ENCODE data around the gene G6PC1. TPM values are rescaled to one million over a fixed set of nuclear protein-coding genes. Genes with fewer than 3 reads are reported as not detected.
"Not testable (repeated sequence)": the region's sequence is repeated elsewhere in the genome, so short reads cannot be mapped to it uniquely, and the experiment has no call there.

Gene G6PC1
- total RNA-seq, 1 experiment from 2014 or later = not detected

DNA sequence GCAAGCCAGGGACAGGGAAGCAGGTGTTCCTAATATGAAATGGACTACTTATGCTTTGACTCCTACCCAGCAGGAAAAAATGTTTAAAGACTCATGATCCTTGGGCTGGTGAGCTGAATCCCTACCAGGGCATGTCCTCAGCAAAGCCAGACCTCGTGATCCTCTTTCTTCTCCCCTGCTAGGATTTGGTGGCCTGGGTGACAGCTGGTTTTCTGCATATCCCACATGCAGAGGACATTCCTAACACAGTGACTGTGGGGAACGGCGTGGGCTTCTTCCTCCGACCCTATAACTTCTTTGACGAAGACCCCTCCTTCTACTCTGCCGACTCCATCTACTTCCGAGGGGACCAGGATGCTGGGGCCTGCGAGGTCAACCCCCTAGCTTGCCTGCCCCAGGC lies 44.5 kb upstream of the G6PC1 start:
- H3K36me3 Mint-ChIP-seq; DNase-seq (ENCODE audit: low spot score); H3K9me3 Mint-ChIP-seq; ATAC-seq; H3K4me3 Mint-ChIP-seq; H3K27me3 Mint-ChIP-seq (ENCODE audit: low read depth); H3K27ac Mint-ChIP-seq; POLR2A ChIA-PET; H3K4me1 Mint-ChIP-seq: not testable (repeated sequence)
- CTCF ChIA-PET = interaction anchor here (1.2 kb wide), 1 partner anchor 23 kb away, joined by 3 read pairs; no protein-coding TSS in a partner anchor

DNA sequence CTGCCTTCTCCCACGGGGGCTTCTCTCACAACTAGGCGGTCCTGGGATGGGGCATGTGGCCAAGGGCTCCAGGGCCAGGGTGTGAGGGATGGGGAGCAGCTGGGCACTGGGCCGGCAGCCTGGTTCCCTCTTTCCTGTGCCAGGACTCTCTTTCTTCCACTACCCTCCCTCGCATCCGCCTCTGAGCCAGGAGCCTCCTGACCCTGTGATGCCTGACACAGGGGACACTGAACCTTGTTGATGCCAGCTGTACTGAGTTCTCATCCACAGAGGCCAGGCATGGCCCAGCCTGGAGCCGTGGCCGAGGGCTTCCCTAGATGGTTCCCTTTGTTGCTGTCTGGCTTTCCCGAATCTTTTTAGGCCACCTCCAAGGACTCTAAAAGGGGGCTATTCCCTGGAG lies 44.1 kb upstream of the G6PC1 start:
- not testable (repeated sequence) for ATAC-seq; DNase-seq (ENCODE audit: low spot score)
- CTCF ChIA-PET = interaction anchor here (1.2 to 1.3 kb wide), 3 partner anchors 13 to 73 kb away, joined by 3 to 4 read pairs (median 3); no protein-coding TSS in a partner anchor

DNA sequence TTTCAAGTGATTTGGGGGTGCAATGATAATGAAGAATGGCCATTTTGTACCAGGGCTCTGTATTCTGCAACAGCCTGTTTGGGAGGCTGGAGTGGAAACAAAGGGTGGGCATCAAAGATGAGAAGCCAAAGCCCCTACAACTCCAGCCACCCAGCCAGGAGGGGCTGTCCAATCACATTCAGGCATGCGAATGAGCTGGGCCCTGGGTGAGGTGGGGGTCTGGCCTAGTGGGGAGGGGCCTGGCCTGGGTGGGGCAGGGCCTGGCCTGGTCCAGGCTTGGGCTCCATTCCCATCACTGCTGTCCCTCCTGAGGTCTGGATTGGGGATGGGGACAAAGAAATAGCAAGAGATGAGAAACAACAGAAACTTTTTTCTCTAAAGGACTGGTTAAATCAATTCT lies 43.2 kb upstream of the G6PC1 start:
- H3K4me1 Mint-ChIP-seq = no peaks in the 10 kb centered on the region
- no peaks in the 10 kb centered on the region for H3K36me3 Mint-ChIP-seq
- no peaks in the 10 kb centered on the region; the same call in 1 of the 2 replicates for H3K27me3 Mint-ChIP-seq (ENCODE audit: low read depth)
- POLR2A ChIA-PET = no interaction called here
- CTCF ChIA-PET = interaction anchor here (1.1 to 1.3 kb wide), 3 partner anchors 14 to 141 kb away, joined by 3 to 4 read pairs (median 3); partner anchors contain the start of gene RPL27
- no peak overlapping the region for H3K27ac Mint-ChIP-seq
- H3K9me3 Mint-ChIP-seq = no peaks in the 10 kb centered on the region
- no peak overlapping the region for H3K4me3 Mint-ChIP-seq
- DNase-seq (ENCODE audit: low spot score) (no peak), ATAC-seq (peak; percentile 81)
- TF ChIP-seq NR3C1 (CRISPR knock-in tag; conservative IDR thresholded peaks at IDR 0.05; ENCODE audit: low read depth) (no peak), FOXP1 (CRISPR knock-in tag; IDR thresholded peaks at IDR 0.05; ENCODE audit: borderline replicate concordance) (no peak), MXD4 (CRISPR knock-in tag; IDR thresholded peaks at IDR 0.05; ENCODE audit: borderline replicate concordance) (no peak), PRRX2 (CRISPR knock-in tag; IDR thresholded peaks at IDR 0.05) (no peak), CREM (CRISPR knock-in tag; IDR thresholded peaks at IDR 0.05) (no peak)
- TF ChIP-seq, protein P1, sequence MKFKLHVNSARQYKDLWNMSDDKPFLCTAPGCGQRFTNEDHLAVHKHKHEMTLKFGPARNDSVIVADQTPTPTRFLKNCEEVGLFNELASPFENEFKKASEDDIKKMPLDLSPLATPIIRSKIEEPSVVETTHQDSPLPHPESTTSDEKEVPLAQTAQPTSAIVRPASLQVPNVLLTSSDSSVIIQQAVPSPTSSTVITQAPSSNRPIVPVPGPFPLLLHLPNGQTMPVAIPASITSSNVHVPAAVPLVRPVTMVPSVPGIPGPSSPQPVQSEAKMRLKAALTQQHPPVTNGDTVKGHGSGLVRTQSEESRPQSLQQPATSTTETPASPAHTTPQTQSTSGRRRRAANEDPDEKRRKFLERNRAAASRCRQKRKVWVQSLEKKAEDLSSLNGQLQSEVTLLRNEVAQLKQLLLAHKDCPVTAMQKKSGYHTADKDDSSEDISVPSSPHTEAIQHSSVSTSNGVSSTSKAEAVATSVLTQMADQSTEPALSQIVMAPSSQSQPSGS (CRISPR knock-in tag; IDR thresholded peaks at IDR 0.05; ENCODE audit: borderline replicate concordance, low read depth) = no peak
- TF ChIP-seq, protein P2, sequence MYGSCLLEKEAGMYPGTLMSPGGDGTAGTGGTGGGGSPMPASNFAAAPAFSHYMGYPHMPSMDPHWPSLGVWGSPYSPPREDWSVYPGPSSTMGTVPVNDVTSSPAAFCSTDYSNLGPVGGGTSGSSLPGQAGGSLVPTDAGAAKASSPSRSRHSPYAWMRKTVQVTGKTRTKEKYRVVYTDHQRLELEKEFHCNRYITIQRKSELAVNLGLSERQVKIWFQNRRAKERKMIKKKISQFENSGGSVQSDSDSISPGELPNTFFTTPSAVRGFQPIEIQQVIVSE (CRISPR knock-in tag; IDR thresholded peaks at IDR 0.05; ENCODE audit: borderline replicate concordance) = no peak
- TF ChIP-seq, protein P3, sequence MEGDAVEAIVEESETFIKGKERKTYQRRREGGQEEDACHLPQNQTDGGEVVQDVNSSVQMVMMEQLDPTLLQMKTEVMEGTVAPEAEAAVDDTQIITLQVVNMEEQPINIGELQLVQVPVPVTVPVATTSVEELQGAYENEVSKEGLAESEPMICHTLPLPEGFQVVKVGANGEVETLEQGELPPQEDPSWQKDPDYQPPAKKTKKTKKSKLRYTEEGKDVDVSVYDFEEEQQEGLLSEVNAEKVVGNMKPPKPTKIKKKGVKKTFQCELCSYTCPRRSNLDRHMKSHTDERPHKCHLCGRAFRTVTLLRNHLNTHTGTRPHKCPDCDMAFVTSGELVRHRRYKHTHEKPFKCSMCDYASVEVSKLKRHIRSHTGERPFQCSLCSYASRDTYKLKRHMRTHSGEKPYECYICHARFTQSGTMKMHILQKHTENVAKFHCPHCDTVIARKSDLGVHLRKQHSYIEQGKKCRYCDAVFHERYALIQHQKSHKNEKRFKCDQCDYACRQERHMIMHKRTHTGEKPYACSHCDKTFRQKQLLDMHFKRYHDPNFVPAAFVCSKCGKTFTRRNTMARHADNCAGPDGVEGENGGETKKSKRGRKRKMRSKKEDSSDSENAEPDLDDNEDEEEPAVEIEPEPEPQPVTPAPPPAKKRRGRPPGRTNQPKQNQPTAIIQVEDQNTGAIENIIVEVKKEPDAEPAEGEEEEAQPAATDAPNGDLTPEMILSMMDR (IDR thresholded peaks at IDR 0.05) = no peak
- TF ChIP-seq, protein P4, sequence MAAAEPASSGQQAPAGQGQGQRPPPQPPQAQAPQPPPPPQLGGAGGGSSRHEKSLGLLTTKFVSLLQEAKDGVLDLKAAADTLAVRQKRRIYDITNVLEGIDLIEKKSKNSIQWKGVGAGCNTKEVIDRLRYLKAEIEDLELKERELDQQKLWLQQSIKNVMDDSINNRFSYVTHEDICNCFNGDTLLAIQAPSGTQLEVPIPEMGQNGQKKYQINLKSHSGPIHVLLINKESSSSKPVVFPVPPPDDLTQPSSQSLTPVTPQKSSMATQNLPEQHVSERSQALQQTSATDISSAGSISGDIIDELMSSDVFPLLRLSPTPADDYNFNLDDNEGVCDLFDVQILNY (CRISPR knock-in tag; IDR thresholded peaks at IDR 0.05) = no peak
- TF ChIP-seq, protein P5, sequence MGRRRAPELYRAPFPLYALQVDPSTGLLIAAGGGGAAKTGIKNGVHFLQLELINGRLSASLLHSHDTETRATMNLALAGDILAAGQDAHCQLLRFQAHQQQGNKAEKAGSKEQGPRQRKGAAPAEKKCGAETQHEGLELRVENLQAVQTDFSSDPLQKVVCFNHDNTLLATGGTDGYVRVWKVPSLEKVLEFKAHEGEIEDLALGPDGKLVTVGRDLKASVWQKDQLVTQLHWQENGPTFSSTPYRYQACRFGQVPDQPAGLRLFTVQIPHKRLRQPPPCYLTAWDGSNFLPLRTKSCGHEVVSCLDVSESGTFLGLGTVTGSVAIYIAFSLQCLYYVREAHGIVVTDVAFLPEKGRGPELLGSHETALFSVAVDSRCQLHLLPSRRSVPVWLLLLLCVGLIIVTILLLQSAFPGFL (CRISPR knock-in tag; IDR thresholded peaks at IDR 0.05; ENCODE audit: borderline replicate concordance) = no peak

More for the DNA sequence above, 44.1 kb upstream of the G6PC1 start:
- H3K27me3 Mint-ChIP-seq (ENCODE audit: low read depth); H3K4me1 Mint-ChIP-seq; POLR2A ChIA-PET; H3K9me3 Mint-ChIP-seq; H3K4me3 Mint-ChIP-seq; H3K27ac Mint-ChIP-seq; H3K36me3 Mint-ChIP-seq: not testable (repeated sequence)

DNA sequence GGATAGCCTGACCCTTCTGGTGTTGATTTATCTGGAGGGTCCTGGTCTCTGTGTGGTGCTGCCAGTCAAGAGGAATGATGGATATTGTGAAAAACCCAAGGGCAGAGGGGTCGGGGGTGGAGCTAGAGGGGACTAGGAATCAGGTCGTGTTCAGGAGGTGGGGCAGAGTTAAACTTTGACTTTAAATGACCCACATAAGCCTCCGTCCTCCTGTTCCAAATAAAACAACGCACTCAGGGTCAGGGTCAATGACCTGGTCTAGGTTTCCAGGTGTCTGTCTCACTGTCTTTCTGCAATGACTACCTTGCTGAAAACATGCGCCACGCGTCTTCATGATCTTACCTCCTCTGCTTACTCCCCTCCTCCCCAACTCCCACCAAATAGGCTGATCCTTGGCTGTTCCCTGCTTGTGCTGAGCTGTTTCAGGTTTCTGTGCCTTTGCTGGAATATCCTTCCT lies 34.9 kb upstream of the G6PC1 start:
- peaks cover 18% of the 10 kb centered on the region for H3K4me1 Mint-ChIP-seq
- DNase-seq (ENCODE audit: low spot score) = no peak
- peak overlapping the region; percentile 37; the same call in 1 of the 2 replicates for H3K27ac Mint-ChIP-seq
- H3K27me3 Mint-ChIP-seq (ENCODE audit: low read depth) = peaks cover 4% of the 10 kb centered on the region
- POLR2A ChIA-PET = no interaction called here
- ATAC-seq = no peak
- TF ChIP-seq, protein P6, sequence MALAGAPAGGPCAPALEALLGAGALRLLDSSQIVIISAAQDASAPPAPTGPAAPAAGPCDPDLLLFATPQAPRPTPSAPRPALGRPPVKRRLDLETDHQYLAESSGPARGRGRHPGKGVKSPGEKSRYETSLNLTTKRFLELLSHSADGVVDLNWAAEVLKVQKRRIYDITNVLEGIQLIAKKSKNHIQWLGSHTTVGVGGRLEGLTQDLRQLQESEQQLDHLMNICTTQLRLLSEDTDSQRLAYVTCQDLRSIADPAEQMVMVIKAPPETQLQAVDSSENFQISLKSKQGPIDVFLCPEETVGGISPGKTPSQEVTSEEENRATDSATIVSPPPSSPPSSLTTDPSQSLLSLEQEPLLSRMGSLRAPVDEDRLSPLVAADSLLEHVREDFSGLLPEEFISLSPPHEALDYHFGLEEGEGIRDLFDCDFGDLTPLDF (CRISPR knock-in tag; IDR thresholded peaks at IDR 0.05) = no peak
- TF ChIP-seq, protein P1 (CRISPR knock-in tag; IDR thresholded peaks at IDR 0.05; ENCODE audit: borderline replicate concordance, low read depth) = no peak
- no peak for TF ChIP-seq NR2C2 (CRISPR knock-in tag; IDR thresholded peaks at IDR 0.05)
- TF ChIP-seq, protein P7, sequence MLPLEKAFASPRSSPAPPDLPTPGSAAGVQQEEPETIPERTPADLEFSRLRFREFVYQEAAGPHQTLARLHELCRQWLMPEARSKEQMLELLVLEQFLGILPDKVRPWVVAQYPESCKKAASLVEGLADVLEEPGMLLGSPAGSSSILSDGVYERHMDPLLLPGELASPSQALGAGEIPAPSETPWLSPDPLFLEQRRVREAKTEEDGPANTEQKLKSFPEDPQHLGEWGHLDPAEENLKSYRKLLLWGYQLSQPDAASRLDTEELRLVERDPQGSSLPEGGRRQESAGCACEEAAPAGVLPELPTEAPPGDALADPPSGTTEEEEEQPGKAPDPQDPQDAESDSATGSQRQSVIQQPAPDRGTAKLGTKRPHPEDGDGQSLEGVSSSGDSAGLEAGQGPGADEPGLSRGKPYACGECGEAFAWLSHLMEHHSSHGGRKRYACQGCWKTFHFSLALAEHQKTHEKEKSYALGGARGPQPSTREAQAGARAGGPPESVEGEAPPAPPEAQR (CRISPR knock-in tag; IDR thresholded peaks at IDR 0.05) = no peak
- H3K9me3 Mint-ChIP-seq = peaks cover 15% of the 10 kb centered on the region
- H3K36me3 Mint-ChIP-seq = peaks cover 4% of the 10 kb centered on the region
- H3K4me3 Mint-ChIP-seq = no peak overlapping the region
- CTCF ChIA-PET = interaction anchor here (0.9 kb wide), 1 partner anchor 32 kb away, joined by 3 read pairs; no protein-coding TSS in a partner anchor
